A673 (cell line): Measurements from ENCODE around the gene ARHGEF4. TPM values are rescaled to one million over a fixed set of nuclear protein-coding genes. Genes with fewer than 3 reads are reported as not detected.

Source experiments
- BruUV-seq: library from RNA; stranded (reverse); fragments of 400-500 nt; replicated peaks from 2 replicates; lab custom pipeline; 2021; lab: Mats Ljungman, UMichigan
- CTCF ChIA-PET: fragments of 300-600 bp; sonication (Branson Sonifier 250); formaldehyde crosslinking; loops from one replicate; lab custom pipeline; 2022; ENCODE audit warnings: antibody characterized with exemption; lab: Charles Lee
- POLR2A ChIA-PET: fragments of 300-600 bp; sonication (Branson Sonifier 250); formaldehyde crosslinking; loops from one replicate; lab custom pipeline; 2022; ENCODE audit warnings: antibody characterized with exemption; ENCODE audit not compliant: low non-redundant PET; lab: Charles Lee
- DNase-seq: peaks from one replicate; pipeline ENCODE4 v3.0.0-alpha.2; 2015; ENCODE audit warnings: low spot score
- H3K27ac ChIP-seq: fragments of 200-600 bp; sonication (generic); 2 replicates; pipeline ENCODE4 v1.5.1; 2016; ENCODE audit warnings: mixed run types, low read depth, mild to moderate bottlenecking, mixed read lengths, antibody characterized with exemption, low read length; ENCODE audit not compliant: poor library complexity, severe bottlenecking
- H3K27me3 ChIP-seq: fragments of 200-600 bp; sonication (generic); replicated peaks from 2 replicates; pipeline ENCODE4 v1.6.1; 2017; ENCODE audit warnings: mixed run types, low read depth, mild to moderate bottlenecking, mixed read lengths, antibody characterized with exemption, low read length; ENCODE audit not compliant: insufficient read depth, poor library complexity
- H3K36me3 ChIP-seq: fragments of 200-600 bp; sonication (generic); 2 replicates; pipeline ENCODE4 v1.6.1; 2016; ENCODE audit warnings: mixed run types, mild to moderate bottlenecking, mixed read lengths, antibody characterized with exemption, low read length; ENCODE audit not compliant: insufficient read depth, poor library complexity, severe bottlenecking
- H3K4me1 ChIP-seq: fragments of 200-600 bp; sonication (generic); 2 replicates; pipeline ENCODE4 v1.6.1; 2017; ENCODE audit warnings: mixed run types, mild to moderate bottlenecking, mixed read lengths, antibody characterized with exemption, low read length; ENCODE audit not compliant: insufficient read depth, poor library complexity, severe bottlenecking
- H3K4me3 ChIP-seq: fragments of 200-600 bp; sonication (generic); 2 replicates; pipeline ENCODE4 v1.5.1; 2016; ENCODE audit warnings: low read depth, mixed run types, mild to moderate bottlenecking, mixed read lengths, low read length; ENCODE audit not compliant: poor library complexity, severe bottlenecking
- H3K9me3 ChIP-seq: fragments of 200-600 bp; sonication (generic); 2 replicates; pipeline ENCODE4 v1.6.1; 2016; ENCODE audit warnings: mixed run types, low read depth, mild to moderate bottlenecking, mixed read lengths, antibody characterized with exemption, low read length; ENCODE audit not compliant: poor library complexity, severe bottlenecking
- EZH2 ChIP-seq: fragments of 200-600 bp; sonication (generic); IDR thresholded peaks from 2 replicates; pipeline ENCODE4 v1.6.1; 2017; ENCODE audit warnings: borderline replicate concordance, low read depth, mild to moderate bottlenecking, mixed read lengths, antibody characterized with exemption, low read length; ENCODE audit not compliant: poor library complexity, severe bottlenecking
- intact Hi-C: fragments of 100-400 bp; cut with micrococcal nuclease; formaldehyde crosslinking; loops from one replicate; pipeline ENCODE4 v1.10.0; 2022; ENCODE audit not compliant: unreplicated experiment
- total RNA-seq: library from RNA; stranded (reverse); gene quantifications from 2 replicates; pipeline ENCODE4 v1.2.3, GENCODE V29; 2021
- TF ChIP-seq, protein P1 (sequence below): fragments of 300-800, 200-600 bp; sonication (generic); conservative IDR thresholded peaks from 2 replicates; pipeline ENCODE4 v1.5.1; 2017; ENCODE audit warnings: low read depth, mild to moderate bottlenecking, antibody characterized with exemption, low read length, moderate library complexity, mixed read lengths

The ARHGEF4 gene
- total RNA-seq, 1 experiment from 2014 or later = 2.1 TPM

DNA sequence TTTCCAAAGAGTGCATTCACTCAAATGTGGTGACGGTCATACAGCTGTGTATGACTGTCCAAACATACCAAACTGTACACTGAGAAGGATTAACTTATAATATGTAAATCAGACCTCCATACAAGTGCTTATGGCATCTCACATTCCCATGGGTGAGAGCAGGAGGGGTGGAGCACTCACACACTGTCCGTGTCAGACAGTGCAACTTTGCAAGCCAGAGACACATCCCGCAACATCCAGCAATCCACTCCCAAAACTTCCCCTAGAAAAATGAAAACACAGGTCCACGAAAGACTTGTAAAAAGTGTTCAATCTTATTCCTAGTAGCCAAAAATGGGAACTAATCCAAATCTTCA is 220.2 kb downstream of the ARHGEF4 start:
- DNase-seq = no peak
- Histone ChIP-seq H3K4me1 (peaks cover 17% of the 10 kb centered on the region), H3K27ac (no peak overlapping the region), H3K9me3 (no peaks in the 10 kb centered on the region), H3K27me3 (no peaks in the 10 kb centered on the region), H3K36me3 (peaks cover 56% of the 10 kb centered on the region), H3K4me3 (no peak overlapping the region)
- intact Hi-C loops = no loop called here
- BruUV-seq = no TSS peak
- CTCF ChIA-PET = no interaction called here
- POLR2A ChIA-PET = no interaction called here
- TF ChIP-seq EZH2 = no peak
- TF ChIP-seq, protein P1, sequence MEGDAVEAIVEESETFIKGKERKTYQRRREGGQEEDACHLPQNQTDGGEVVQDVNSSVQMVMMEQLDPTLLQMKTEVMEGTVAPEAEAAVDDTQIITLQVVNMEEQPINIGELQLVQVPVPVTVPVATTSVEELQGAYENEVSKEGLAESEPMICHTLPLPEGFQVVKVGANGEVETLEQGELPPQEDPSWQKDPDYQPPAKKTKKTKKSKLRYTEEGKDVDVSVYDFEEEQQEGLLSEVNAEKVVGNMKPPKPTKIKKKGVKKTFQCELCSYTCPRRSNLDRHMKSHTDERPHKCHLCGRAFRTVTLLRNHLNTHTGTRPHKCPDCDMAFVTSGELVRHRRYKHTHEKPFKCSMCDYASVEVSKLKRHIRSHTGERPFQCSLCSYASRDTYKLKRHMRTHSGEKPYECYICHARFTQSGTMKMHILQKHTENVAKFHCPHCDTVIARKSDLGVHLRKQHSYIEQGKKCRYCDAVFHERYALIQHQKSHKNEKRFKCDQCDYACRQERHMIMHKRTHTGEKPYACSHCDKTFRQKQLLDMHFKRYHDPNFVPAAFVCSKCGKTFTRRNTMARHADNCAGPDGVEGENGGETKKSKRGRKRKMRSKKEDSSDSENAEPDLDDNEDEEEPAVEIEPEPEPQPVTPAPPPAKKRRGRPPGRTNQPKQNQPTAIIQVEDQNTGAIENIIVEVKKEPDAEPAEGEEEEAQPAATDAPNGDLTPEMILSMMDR = no peak

DNA sequence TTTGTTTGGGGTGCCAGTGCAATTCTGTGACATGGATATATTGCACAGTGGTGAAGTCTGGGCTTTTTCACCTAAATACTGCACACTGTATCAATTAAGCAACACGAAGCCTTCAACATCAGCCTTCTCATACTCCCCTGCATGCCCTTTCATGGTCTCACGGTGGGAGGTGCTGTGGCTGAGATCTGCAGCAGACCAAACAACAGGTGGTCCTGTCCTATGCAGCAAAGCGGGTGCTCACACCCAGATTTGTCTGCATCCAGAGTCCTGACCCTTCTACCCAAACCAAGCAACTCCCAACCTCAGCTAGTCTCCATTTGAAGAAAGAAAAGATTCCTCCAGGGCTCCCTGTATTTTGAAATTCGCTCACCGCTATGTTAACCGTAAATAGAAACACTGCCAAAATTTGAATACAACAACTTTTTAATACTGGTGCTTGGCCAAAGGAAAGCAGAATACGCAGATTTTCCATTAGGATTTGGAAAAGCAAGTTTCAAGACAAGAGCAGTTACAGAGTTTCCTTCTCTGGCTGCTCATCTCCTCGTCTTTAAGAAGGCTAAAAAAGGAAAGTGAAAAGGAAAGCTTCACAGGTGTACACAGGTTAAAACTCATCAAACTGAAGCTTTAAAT is 221.6 kb downstream of the ARHGEF4 start:
- Histone ChIP-seq H3K27me3 (no peaks in the 10 kb centered on the region), H3K27ac (no peak overlapping the region), H3K4me3 (no peak overlapping the region), H3K4me1 (peaks cover 17% of the 10 kb centered on the region), H3K9me3 (no peaks in the 10 kb centered on the region), H3K36me3 (peaks cover 43% of the 10 kb centered on the region)
- intact Hi-C loops = no loop called here
- TF ChIP-seq, protein P1 = no peak
- TF ChIP-seq EZH2 = no peak
- CTCF ChIA-PET = no interaction called here
- no peak for DNase-seq
- POLR2A ChIA-PET = no interaction called here
- no TSS peak for BruUV-seq

DNA sequence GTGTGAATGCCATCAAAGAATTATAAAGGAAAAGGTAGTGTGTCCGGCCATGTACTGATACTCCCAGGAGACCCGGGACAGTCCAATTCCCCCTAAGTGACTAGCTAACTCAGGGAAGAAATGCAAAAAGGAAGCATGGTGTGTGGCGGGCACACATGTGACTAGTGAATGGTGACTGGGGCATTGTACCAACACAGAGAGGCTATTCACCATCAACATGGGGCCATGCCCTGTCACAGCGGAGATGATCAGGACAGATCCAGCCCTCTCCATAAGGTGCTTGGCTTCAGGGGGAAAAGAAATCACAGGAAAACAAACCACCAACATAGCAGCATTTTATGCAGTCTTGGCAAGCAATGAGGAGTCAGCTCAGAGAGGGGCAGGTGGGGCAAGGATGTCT is 222.2 kb downstream of the ARHGEF4 start:
- H3K4me3 ChIP-seq = no peak overlapping the region
- H3K4me1 ChIP-seq = peaks cover 17% of the 10 kb centered on the region
- no peaks in the 10 kb centered on the region for H3K9me3 ChIP-seq
- no peak overlapping the region for H3K27ac ChIP-seq
- no peaks in the 10 kb centered on the region for H3K27me3 ChIP-seq
- H3K36me3 ChIP-seq = peaks cover 40% of the 10 kb centered on the region
- intact Hi-C loops = no loop called here
- TF ChIP-seq EZH2 = no peak
- TF ChIP-seq, protein P1 = no peak
- no peak for DNase-seq
- ChIA-PET CTCF (no interaction called here), POLR2A (no interaction called here)
- no TSS peak for BruUV-seq
